HepG2 (cell line): ENCODE results near the gene GTF2E1. TPM values are rescaled to one million over a fixed set of nuclear protein-coding genes. Genes with fewer than 3 reads are reported as not detected.

Experiments
- ATAC-seq: fragments of 200-7000 bp; cut with Tn5 transposase; 3 replicates; pipeline ENCODE4 v1.9.1; 2020; ENCODE audit warnings: mild to moderate bottlenecking, moderate library complexity
- BruUV-seq: library from RNA; stranded (reverse); fragments of 400-500 nt; replicated peaks from 2 replicates; lab custom pipeline; 2021; lab: Mats Ljungman, UMichigan
- CTCF ChIA-PET: fragments of 300-600 bp; formaldehyde crosslinking; extraction: SDS; loops from one replicate; lab custom pipeline; 2021; ENCODE audit warnings: low total read pairs, inconsistent platforms, low intra/inter-chr PET ratio; lab: Yijun Ruan, JAX
- POLR2A ChIA-PET: fragments of 350-600 bp; sonication (Branson Sonifier 250); formaldehyde crosslinking; loops from one replicate; lab custom pipeline; 2020; ENCODE audit warnings: antibody characterized with exemption, inconsistent platforms; lab: Yijun Ruan, JAX
- DNase-seq: peaks from one replicate; pipeline ENCODE4 v3.0.0-alpha.2; 2015; ENCODE audit warnings: low spot score
- FAIRE-seq: peaks from 3 replicates; lab custom pipeline; 2011; peaks lifted over from hg19 to GRCh38; lab: Jason Lieb, UNC
- H2AFZ ChIP-seq: one replicate; pipeline ENCODE4 v1.6.1; 2011; ENCODE audit warnings: low read length, inconsistent platforms
- H3K27ac ChIP-seq: fragments of 300-600 bp; 3 replicates; pipeline ENCODE4 v1.8.0; 2011; ENCODE audit warnings: mixed run types, mild to moderate bottlenecking, mixed read lengths, low read length, inconsistent platforms; ENCODE audit not compliant: insufficient read depth; ENCODE audit errors: extremely low read length
- H3K27me3 ChIP-seq, 2 experiments: fragments of 200-600 bp in 1 of 2; 2 replicates in 1 of 2; 3 replicates in 1 of 2; pipeline versions ENCODE4 v1.6.0 to v1.8.0; 2011; ENCODE audit warnings: low read length in 2 of 2, mild to moderate bottlenecking in 2 of 2, moderate library complexity in 2 of 2, inconsistent platforms in 1 of 2; ENCODE audit not compliant: insufficient read depth in 2 of 2, control insufficient read depth in 1 of 2
- H3K36me3 ChIP-seq, 2 experiments: fragments of 200-600 bp in 1 of 2; replicated peaks in 1 of 2; 2 replicates in 1 of 2; 3 replicates in 1 of 2; pipeline versions ENCODE4 v1.5.1 to v1.8.0; 2011; ENCODE audit warnings: low read length in 2 of 2, inconsistent platforms in 1 of 2; ENCODE audit not compliant: insufficient read depth in 2 of 2, control insufficient read depth in 1 of 2
- H3K4me1 ChIP-seq: 2 replicates; pipeline ENCODE4 v1.5.1; 2012; ENCODE audit warnings: low read length, inconsistent platforms; ENCODE audit not compliant: insufficient read depth
- H3K4me2 ChIP-seq: 2 replicates; pipeline ENCODE4 v1.6.0; 2011; ENCODE audit warnings: low read depth, low read length, inconsistent platforms
- H3K4me3 ChIP-seq, 3 experiments: fragments of 200-600 bp in 1 of 3; sonication (generic), shearing (Covaris generic) in 1 of 3; replicated peaks in 1 of 3; 2 replicates each; pipeline ENCODE4 v1.5.1; 2011 to 2016; ENCODE audit warnings: low read length in 3 of 3, inconsistent platforms in 2 of 3, low read depth in 2 of 3, mild to moderate bottlenecking in 2 of 3, control low read depth in 1 of 3, mixed read lengths in 1 of 3; ENCODE audit not compliant: insufficient read depth in 1 of 3
- H3K79me2 ChIP-seq: one replicate; pipeline ENCODE4 v1.6.1; 2011; ENCODE audit warnings: low read length, inconsistent platforms; ENCODE audit not compliant: insufficient read depth
- H3K9ac ChIP-seq: 2 replicates; pipeline ENCODE4 v1.6.0; 2011; ENCODE audit warnings: mild to moderate bottlenecking, low read depth, low read length, inconsistent platforms; ENCODE audit not compliant: insufficient read depth
- H3K9me3 ChIP-seq: 2 replicates; pipeline ENCODE4 v1.5.1; 2012; ENCODE audit warnings: mild to moderate bottlenecking, low read length
- H4K20me1 ChIP-seq: 2 replicates; pipeline ENCODE4 v1.6.0; 2011; ENCODE audit warnings: inconsistent platforms, mild to moderate bottlenecking, low read length, moderate library complexity; ENCODE audit not compliant: insufficient read depth
- EHMT2 ChIP-seq: fragments of 200-600 bp; sonication (generic); IDR thresholded peaks from 2 replicates; pipeline ENCODE4 v1.7.0; 2017; ENCODE audit warnings: antibody characterized with exemption, low read depth, low read length, borderline replicate concordance
- IRF9 ChIP-seq: sonication (generic); formaldehyde crosslinking; IDR thresholded peaks from 2 replicates; pipeline ENCODE4 v1.8.0; 2022; ENCODE audit warnings: missing genetic modification reagents, mild to moderate bottlenecking, borderline replicate concordance
- NFAT5 ChIP-seq: sonication (generic); formaldehyde crosslinking; IDR thresholded peaks from 2 replicates; pipeline ENCODE4 v1.4.0; 2020; ENCODE audit warnings: missing genetic modification reagents
- PTBP1 ChIP-seq: fragments of 200-400 bp; formaldehyde crosslinking; IDR thresholded peaks from 2 replicates; pipeline ENCODE4 v1.6.1; 2018; ENCODE audit warnings: low read length, low read depth; ENCODE audit not compliant: poor library complexity, severe bottlenecking
- ZBTB2 ChIP-seq: sonication (generic); formaldehyde crosslinking; IDR thresholded peaks from 2 replicates; pipeline ENCODE4 v1.8.0; 2022; ENCODE audit warnings: low read depth, missing genetic modification reagents
- ZBTB3 ChIP-seq: sonication (generic); formaldehyde crosslinking; IDR thresholded peaks from 2 replicates; pipeline ENCODE4 v1.4.0; 2020; ENCODE audit warnings: low read depth, mild to moderate bottlenecking, moderate library complexity, missing genetic modification reagents, borderline replicate concordance
- ZGPAT ChIP-seq: IDR thresholded peaks from 2 replicates; pipeline ENCODE4 v1.6.1; 2016; ENCODE audit warnings: mild to moderate bottlenecking
- ZMAT5 ChIP-seq: sonication (generic); formaldehyde crosslinking; IDR thresholded peaks from 2 replicates; pipeline ENCODE4 v1.5.0; 2020; ENCODE audit warnings: mild to moderate bottlenecking, low read depth, missing genetic modification reagents, borderline replicate concordance
- ZNF281 ChIP-seq: sonication (generic); formaldehyde crosslinking; IDR thresholded peaks from 2 replicates; pipeline ENCODE4 v1.4.0; 2020; ENCODE audit warnings: missing genetic modification reagents, borderline replicate concordance
- WGBS: methylation state at CpG from one replicate; pipeline ENCODE4 v1.1.6; 2017; ENCODE audit warnings: low lambda C conversion rate; 5-methylcytosine and 5-hydroxymethylcytosine counted together
- in situ Hi-C: cut with HindIII; loops from 2 replicates; pipeline ENCODE4 v1.10.0; 2017; ENCODE audit warnings: low pct_unique_long_range_greater_than_20kb; ENCODE audit not compliant: extremely low pct_ligation_motif_present
- intact Hi-C: fragments of 100-400 bp; cut with micrococcal nuclease; formaldehyde crosslinking; loops from one replicate; pipeline ENCODE4 v1.10.0; 2022; ENCODE audit not compliant: unreplicated experiment
- polyA plus RNA-seq, 8 experiments: library from polyadenylated mRNA; depleted of rRNA in 3 of 8; stranded (reverse) in 7 of 8; unstranded in 1 of 8; fragments of >200 nt; fragmentation: Illumina TruSeq in 4 of 8; extraction: Trizol in 4 of 8; gene quantifications; 2 replicates each; pipeline versions ENCODE4 v1.2.1 to v1.2.3, GENCODE V29; 2011 to 2016; ENCODE audit warnings: low read depth in 4 of 8, missing spikeins in 1 of 8, mixed read lengths in 1 of 8; ENCODE audit not compliant: insufficient read depth in 1 of 8
- total RNA-seq, 5 experiments: library from RNA; depleted of rRNA; stranded (reverse); fragments of >200 nt; fragmentation: Illumina TruSeq; extraction: Trizol; gene quantifications; 2 replicates each; pipeline ENCODE4 v1.2.3, GENCODE V29; 2016; ENCODE audit warnings: low read depth in 1 of 5

Gene GTF2E1
- total and polyA plus RNA-seq, 2 of the 13 experiments (the other 11 are each of a cell fraction or from before 2014, with no cell fraction given) = 7.7 to 21.5 TPM

- Histone ChIP-seq H3K27me3 (peaks cover 0 to 4% of the 10 kb centered on the region in 2 experiments; a peak in 2 of 5 replicates), H3K36me3 (no peaks in the 10 kb centered on the region), H3K79me2 (no peaks in the 10 kb centered on the region), H3K27ac (no peak overlapping the region), H3K9ac (no peak overlapping the region), H4K20me1 (no peaks in the 10 kb centered on the region), H3K4me3 (no peak overlapping the region), H3K4me2 (no peak overlapping the region), H3K4me1 (peaks cover 27% of the 10 kb centered on the region), H3K9me3 (no peaks in the 10 kb centered on the region), H2AFZ (no peak overlapping the region)
- CTCF ChIA-PET = interaction anchor here (2.4 kb wide), 1 partner anchor 173 kb away, joined by 27 read pairs; no protein-coding TSS in a partner anchor
- peak; percentile 36 for DNase-seq
- intact Hi-C loops = loop anchor here (1.0 kb wide), 3 partner anchors 118 to 235 kb away; no protein-coding TSS in a partner anchor
- no peak for FAIRE-seq
- BruUV-seq = no TSS peak
- ATAC-seq = peak; percentile 66
- POLR2A ChIA-PET = no interaction called here
- in situ Hi-C loops = loop anchor here (5.0 kb wide), 1 partner anchor 234 kb away; no protein-coding TSS in a partner anchor
- 0% methylated on average over 2 of the region's 2 CpGs for WGBS
- TF ChIP-seq ZGPAT (CRISPR knock-in tag) (peak; percentile 34; the same call in 1 of the 2 replicates), ZBTB2 (CRISPR knock-in tag) (no peak), PTBP1 (no peak), NFAT5 (no peak), ZMAT5 (CRISPR knock-in tag) (no peak), ZBTB3 (CRISPR knock-in tag) (0 out of 2 replicates have a peak, but pooled peaks have one; percentile 41), EHMT2 (no peak), ZNF281 (CRISPR knock-in tag) (no peak), IRF9 (CRISPR knock-in tag) (no peak)
Measured at GRCh38 chr3:120795959-120796358, 53.4 kb downstream of the GTF2E1 start.
